HCT116 (cell line): ENCODE data around the gene ZFP69B. TPM values are rescaled to one million over a fixed set of nuclear protein-coding genes. Genes with fewer than 3 reads are reported as not detected.

Experiments used
- ATAC-seq: fragments of 200-7000 bp; cut with Tn5 transposase; 2 replicates; pipeline ENCODE4 v1.9.1; 2020; ENCODE audit warnings: mild to moderate bottlenecking, moderate library complexity
- BruUV-seq: library from RNA; stranded (reverse); fragments of 400-500 nt; replicated peaks from 2 replicates; lab custom pipeline; 2021; lab: Mats Ljungman, UMichigan
- CTCF ChIA-PET: fragments of 300-600 bp; sonication (Branson Sonifier 250); formaldehyde crosslinking; loops from one replicate; lab custom pipeline; 2021; ENCODE audit warnings: antibody characterized with exemption; lab: Charles Lee
- POLR2A ChIA-PET: fragments of 300-600, 350-600 bp; sonication (Branson Sonifier 250); formaldehyde crosslinking; loops from one replicate; lab custom pipeline; 2021; ENCODE audit warnings: antibody characterized with exemption; lab: Charles Lee
- RAD21 ChIA-PET, 2 experiments: fragments of 300-600 bp; sonication (Branson Sonifier 250); formaldehyde crosslinking; loops; one replicate each; lab custom pipeline; 2023; ENCODE audit warnings: low total read pairs in 2 of 2; ENCODE audit not compliant: uncharacterized antibody in 2 of 2, unreplicated experiment in 2 of 2, low non-redundant PET in 1 of 2; lab: Charles Lee
- DNase-seq: peaks from one replicate; pipeline ENCODE4 v3.0.0-alpha.2; 2010; ENCODE audit warnings: low read depth, low spot score
- H2AFZ ChIP-seq: fragments of 200-600 bp; shearing (Covaris generic), sonication (generic); 2 replicates; pipeline ENCODE4 v1.6.1; 2017; ENCODE audit warnings: low read depth, mixed run types, mixed read lengths, antibody characterized with exemption, low read length; ENCODE audit not compliant: poor library complexity, severe bottlenecking
- H3K27ac ChIP-seq: 2 replicates; pipeline ENCODE4 v1.5.1; 2012; ENCODE audit warnings: low read depth, low read length
- H3K27me3 ChIP-seq: fragments of 200-600 bp; sonication (generic); 2 replicates; pipeline ENCODE4 v1.6.1; 2016; ENCODE audit warnings: mixed run types, low read length, mixed read lengths; ENCODE audit not compliant: insufficient read depth
- H3K36me3 ChIP-seq, 2 experiments: fragments of 200-500 bp in 1 of 2; fragments of 200-600 bp in 1 of 2; sonication (Bioruptor generic) in 1 of 2; sonication (generic) in 1 of 2; 2 replicates each; pipeline versions ENCODE4 v1.5.1 to v1.6.1; 2014 to 2016; ENCODE audit warnings: low read length in 2 of 2, inconsistent platforms in 1 of 2, mixed read lengths in 1 of 2, mixed run types in 1 of 2; ENCODE audit not compliant: insufficient read depth in 2 of 2, control insufficient read depth in 1 of 2
- H3K4me1 ChIP-seq, 2 experiments: fragments of 200-600 bp in 1 of 2; sonication (generic) in 1 of 2; 2 replicates each; pipeline versions ENCODE4 v1.5.1 to v1.6.1; 2012 to 2017; ENCODE audit warnings: low read length in 2 of 2, inconsistent platforms in 1 of 2, mild to moderate bottlenecking in 1 of 2, mixed read lengths in 1 of 2, mixed run types in 1 of 2, moderate library complexity in 1 of 2; ENCODE audit not compliant: insufficient read depth in 2 of 2, control insufficient read depth in 1 of 2
- H3K4me2 ChIP-seq: fragments of 200-600 bp; sonication (generic); 2 replicates; pipeline ENCODE4 v1.6.1; 2017; ENCODE audit warnings: mixed run types, low read length, mixed read lengths
- H3K4me3 ChIP-seq, 2 experiments: fragments of 200-600 bp in 1 of 2; sonication (generic) in 1 of 2; replicated peaks in 1 of 2; 2 replicates each; pipeline ENCODE4 v1.5.1; 2011 to 2016; ENCODE audit warnings: low read length in 2 of 2, control low read depth in 1 of 2, low read depth in 1 of 2, mild to moderate bottlenecking in 1 of 2, mixed read lengths in 1 of 2, mixed run types in 1 of 2
- H3K79me2 ChIP-seq: fragments of 200-600 bp; sonication (generic); 2 replicates; pipeline ENCODE4 v1.6.1; 2017; ENCODE audit warnings: mild to moderate bottlenecking, mixed run types, low read length, moderate library complexity, mixed read lengths; ENCODE audit not compliant: insufficient read depth
- H3K9ac ChIP-seq: fragments of 200-600 bp; sonication (generic); 2 replicates; pipeline ENCODE4 v1.6.1; 2016; ENCODE audit warnings: low read length, mixed read lengths
- H3K9me2 ChIP-seq: fragments of 200-600 bp; sonication (generic), shearing (Covaris generic); 2 replicates; pipeline ENCODE4 v1.6.1; 2017; ENCODE audit warnings: mixed run types, mild to moderate bottlenecking, moderate library complexity; ENCODE audit not compliant: insufficient read depth
- H3K9me3 ChIP-seq, 2 experiments: fragments of 200-500 bp in 1 of 2; fragments of 200-600 bp in 1 of 2; sonication (Bioruptor generic) in 1 of 2; sonication (generic) in 1 of 2; 2 replicates each; pipeline ENCODE4 v1.6.1; 2014 to 2017; ENCODE audit warnings: low read length in 2 of 2, mixed read lengths in 2 of 2, inconsistent platforms in 1 of 2, low read depth in 1 of 2, mild to moderate bottlenecking in 1 of 2, mixed run types in 1 of 2, moderate library complexity in 1 of 2; ENCODE audit not compliant: control insufficient read depth in 1 of 2, insufficient read depth in 1 of 2
- H4K20me1 ChIP-seq: fragments of 200-600 bp; sonication (generic), shearing (Covaris generic); 2 replicates; pipeline ENCODE4 v1.6.1; 2017; ENCODE audit warnings: mixed run types, mild to moderate bottlenecking, moderate library complexity; ENCODE audit not compliant: insufficient read depth
- CBX3 ChIP-seq: IDR thresholded peaks from 2 replicates; pipeline ENCODE4 v1.6.1; 2012; ENCODE audit warnings: low read depth
- CTCF ChIP-seq, 3 experiments: fragments of 200-600 bp in 1 of 3; sonication (generic) in 1 of 3; IDR thresholded peaks in 2 of 3; conservative IDR thresholded peaks in 1 of 3; 2 replicates each; pipeline ENCODE4 v1.5.1; 2012 to 2017; ENCODE audit warnings: low read depth in 2 of 3, low read length in 2 of 3, antibody characterized with exemption in 1 of 3, borderline replicate concordance in 1 of 3, control low read depth in 1 of 3, mild to moderate bottlenecking in 1 of 3, mixed read lengths in 1 of 3, mixed run types in 1 of 3, moderate library complexity in 1 of 3; ENCODE audit not compliant: insufficient read depth in 1 of 3
- MAX ChIP-seq: IDR thresholded peaks from 2 replicates; pipeline ENCODE4 v1.6.1; 2012
- SP1 ChIP-seq: IDR thresholded peaks from 2 replicates; pipeline ENCODE4 v1.6.1; 2012; ENCODE audit warnings: low read depth
- intact Hi-C: fragments of 100-400 bp; cut with micrococcal nuclease; formaldehyde crosslinking; loops from 2 replicates; pipeline ENCODE4 v1.10.0; 2022
- total RNA-seq: library from RNA; stranded (reverse); gene quantifications from one replicate; pipeline ENCODE4 v1.2.1, GENCODE V29; 2021; ENCODE audit not compliant: unreplicated experiment

The ZFP69B gene
- total RNA-seq, 1 experiment from 2014 or later, result 0.27 TPM

- H3K4me2 ChIP-seq, result no peak overlapping the region
- H2AFZ ChIP-seq, result no peak overlapping the region
- H4K20me1 ChIP-seq, result no peaks in the 10 kb centered on the region
- intact Hi-C loops, result loop anchor here (2.0 kb wide), 2 partner anchors 261 to 327 kb away; no protein-coding TSS in a partner anchor
- no peak overlapping the region for H3K9ac ChIP-seq
- ATAC-seq (no peak), DNase-seq (no peak)
- no peaks in the 10 kb centered on the region for H3K27me3 ChIP-seq
- H3K27ac ChIP-seq, result no peak overlapping the region
- no peaks in the 10 kb centered on the region for H3K36me3 ChIP-seq
- RAD21 ChIA-PET, result no interaction called here
- H3K79me2 ChIP-seq, result no peaks in the 10 kb centered on the region
- TF ChIP-seq SP1, result no peak
- no peak for TF ChIP-seq MAX
- no peak for TF ChIP-seq CBX3
- TF ChIP-seq CTCF (IDR thresholded peaks at IDR 0.05 in 2 of 3, conservative IDR thresholded peaks at IDR 0.05 in 1 of 3; ENCODE audit: borderline replicate concordance in 1 of 3, insufficient read depth in 1 of 3, low read depth in 2 of 3, low read length in 2 of 3), result no peak
- CTCF ChIA-PET, result interaction anchor here (1.9 to 2.6 kb wide), 7 partner anchors 68 to 329 kb away, joined by 7 to 45 read pairs (median 11); no protein-coding TSS in a partner anchor
- POLR2A ChIA-PET, result no interaction called here
- no peak overlapping the region for H3K4me3 ChIP-seq
- H3K9me3 ChIP-seq, result no peaks in the 10 kb centered on the region
- H3K4me1 ChIP-seq, result no peaks in the 10 kb centered on the region
- no peaks in the 10 kb centered on the region for H3K9me2 ChIP-seq
- no TSS peak for BruUV-seq
Observed at GRCh38 chr1:40405812-40406211, 44.5 kb upstream of the ZFP69B start.

GRCh38 chr1:40407453-40407852 lies 42.8 kb upstream of the ZFP69B start:
- intact Hi-C loops, result no loop called here
- ChIA-PET RAD21 (no interaction called here), CTCF (interaction anchor here (1.4 to 2.3 kb wide), 2 partner anchors 31 to 264 kb away, joined by 4 to 7 read pairs; no protein-coding TSS in a partner anchor), POLR2A (no interaction called here)
- DNase-seq (no peak), ATAC-seq (no peak)
- Histone ChIP-seq H4K20me1 (no peaks in the 10 kb centered on the region), H3K36me3 (no peaks in the 10 kb centered on the region), H3K9ac (no peak overlapping the region), H3K9me3 (no peaks in the 10 kb centered on the region), H3K27ac (no peak overlapping the region), H3K9me2 (no peaks in the 10 kb centered on the region), H3K4me2 (no peak overlapping the region), H3K79me2 (no peaks in the 10 kb centered on the region), H2AFZ (no peak overlapping the region), H3K4me3 (no peak overlapping the region), H3K4me1 (no peaks in the 10 kb centered on the region), H3K27me3 (no peaks in the 10 kb centered on the region)
- no TSS peak for BruUV-seq
- TF ChIP-seq CBX3, result no peak
